HepG2 (cell line): ENCODE measurements around the gene CERS6.

Source experiments
- EHMT2 ChIP-seq: fragments of 200-600 bp; sonication (generic); IDR thresholded peaks from 2 replicates; pipeline ENCODE4 v1.7.0; 2017; ENCODE audit warnings: antibody characterized with exemption, low read depth, low read length, borderline replicate concordance
- EZH2 ChIP-seq: conservative IDR thresholded peaks from 2 replicates; pipeline ENCODE4 v1.6.1; 2012; ENCODE audit warnings: mild to moderate bottlenecking, low read depth, low read length, moderate library complexity
- GABPA ChIP-seq, 2 experiments: IDR thresholded peaks; 2 replicates each; pipeline ENCODE4 v1.6.1; 2011 to 2016; ENCODE audit warnings: low read depth in 2 of 2, low read length in 1 of 2, missing biosample characterization in 1 of 2, missing genetic modification characterization in 1 of 2
- JUND ChIP-seq: sonication (generic); formaldehyde crosslinking; IDR thresholded peaks from 2 replicates; pipeline ENCODE4 v1.8.0; 2022; ENCODE audit warnings: mild to moderate bottlenecking, missing genetic modification reagents
- POLR2A ChIP-seq, 2 experiments: IDR thresholded peaks; 2 replicates each; pipeline ENCODE4 v1.6.1; 2011; ENCODE audit warnings: low read depth in 2 of 2, low read length in 2 of 2, mild to moderate bottlenecking in 1 of 2, moderate library complexity in 1 of 2; ENCODE audit not compliant: insufficient read depth in 1 of 2
- RXRA ChIP-seq: sonication (generic); formaldehyde crosslinking; IDR thresholded peaks from 2 replicates; pipeline ENCODE4 v1.5.1; 2020; ENCODE audit warnings: missing genetic modification reagents
- SP4 ChIP-seq: sonication (generic); formaldehyde crosslinking; IDR thresholded peaks from 2 replicates; pipeline ENCODE4 v1.8.1; 2023; ENCODE audit warnings: mild to moderate bottlenecking, missing genetic modification reagents
- WIZ ChIP-seq: sonication (generic); formaldehyde crosslinking; IDR thresholded peaks from 2 replicates; pipeline ENCODE4 v1.5.1; 2020; ENCODE audit warnings: mild to moderate bottlenecking, missing genetic modification reagents
- ZBTB38 ChIP-seq: sonication (generic); formaldehyde crosslinking; IDR thresholded peaks from 2 replicates; pipeline ENCODE4 v1.5.1; 2020; ENCODE audit warnings: mild to moderate bottlenecking, missing genetic modification reagents
- ZNF10 ChIP-seq: sonication (generic); formaldehyde crosslinking; IDR thresholded peaks from 2 replicates; pipeline ENCODE4 v1.4.0; 2020; ENCODE audit warnings: mild to moderate bottlenecking, low read depth, missing genetic modification reagents, borderline replicate concordance
- TF ChIP-seq, protein P1 (sequence below): sonication (generic); formaldehyde crosslinking; IDR thresholded peaks from 2 replicates; pipeline ENCODE4 v1.4.0; 2020; ENCODE audit warnings: mild to moderate bottlenecking, missing genetic modification reagents
- TF ChIP-seq, protein P2 (sequence below), 2 experiments: IDR thresholded peaks; 2 replicates each; pipeline ENCODE4 v1.6.1; 2011 to 2012; ENCODE audit warnings: low read length in 2 of 2, borderline replicate concordance in 1 of 2, low read depth in 1 of 2, mild to moderate bottlenecking in 1 of 2, moderate library complexity in 1 of 2
- TF ChIP-seq, protein P3 (sequence below): sonication (generic); formaldehyde crosslinking; IDR thresholded peaks from 2 replicates; pipeline ENCODE4 v1.5.0; 2020; ENCODE audit warnings: mild to moderate bottlenecking, missing genetic modification reagents, moderate library complexity

DNA sequence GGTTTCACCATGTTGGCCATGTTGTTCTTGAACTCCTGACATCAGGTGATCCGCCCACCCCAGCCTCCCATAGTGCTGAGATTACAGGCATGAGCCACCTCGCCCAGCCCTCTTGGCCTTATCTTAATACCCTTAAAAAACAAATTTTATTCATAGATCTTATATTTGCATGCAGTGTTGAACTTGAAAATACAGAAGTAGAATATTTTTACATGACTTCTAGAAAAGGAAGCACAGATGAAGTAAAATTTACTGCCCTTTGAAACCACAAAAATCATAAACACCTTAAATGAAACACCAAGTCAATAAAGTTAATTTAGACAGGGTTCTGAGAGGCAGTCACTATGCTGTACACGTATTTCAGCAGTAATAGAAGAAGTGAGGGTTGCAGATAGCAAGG lies 145.7 kb downstream of the CERS6 start:
- no peak for TF ChIP-seq EZH2
- no peak for TF ChIP-seq EHMT2
- TF ChIP-seq ZNF10: no peak
- no peak for TF ChIP-seq GABPA (IDR thresholded peaks at IDR 0.05; ENCODE audit: low read depth, low read length)
- TF ChIP-seq GABPA (CRISPR knock-in tag; IDR thresholded peaks at IDR 0.05; ENCODE audit: low read depth): no peak
- TF ChIP-seq, protein P1, sequence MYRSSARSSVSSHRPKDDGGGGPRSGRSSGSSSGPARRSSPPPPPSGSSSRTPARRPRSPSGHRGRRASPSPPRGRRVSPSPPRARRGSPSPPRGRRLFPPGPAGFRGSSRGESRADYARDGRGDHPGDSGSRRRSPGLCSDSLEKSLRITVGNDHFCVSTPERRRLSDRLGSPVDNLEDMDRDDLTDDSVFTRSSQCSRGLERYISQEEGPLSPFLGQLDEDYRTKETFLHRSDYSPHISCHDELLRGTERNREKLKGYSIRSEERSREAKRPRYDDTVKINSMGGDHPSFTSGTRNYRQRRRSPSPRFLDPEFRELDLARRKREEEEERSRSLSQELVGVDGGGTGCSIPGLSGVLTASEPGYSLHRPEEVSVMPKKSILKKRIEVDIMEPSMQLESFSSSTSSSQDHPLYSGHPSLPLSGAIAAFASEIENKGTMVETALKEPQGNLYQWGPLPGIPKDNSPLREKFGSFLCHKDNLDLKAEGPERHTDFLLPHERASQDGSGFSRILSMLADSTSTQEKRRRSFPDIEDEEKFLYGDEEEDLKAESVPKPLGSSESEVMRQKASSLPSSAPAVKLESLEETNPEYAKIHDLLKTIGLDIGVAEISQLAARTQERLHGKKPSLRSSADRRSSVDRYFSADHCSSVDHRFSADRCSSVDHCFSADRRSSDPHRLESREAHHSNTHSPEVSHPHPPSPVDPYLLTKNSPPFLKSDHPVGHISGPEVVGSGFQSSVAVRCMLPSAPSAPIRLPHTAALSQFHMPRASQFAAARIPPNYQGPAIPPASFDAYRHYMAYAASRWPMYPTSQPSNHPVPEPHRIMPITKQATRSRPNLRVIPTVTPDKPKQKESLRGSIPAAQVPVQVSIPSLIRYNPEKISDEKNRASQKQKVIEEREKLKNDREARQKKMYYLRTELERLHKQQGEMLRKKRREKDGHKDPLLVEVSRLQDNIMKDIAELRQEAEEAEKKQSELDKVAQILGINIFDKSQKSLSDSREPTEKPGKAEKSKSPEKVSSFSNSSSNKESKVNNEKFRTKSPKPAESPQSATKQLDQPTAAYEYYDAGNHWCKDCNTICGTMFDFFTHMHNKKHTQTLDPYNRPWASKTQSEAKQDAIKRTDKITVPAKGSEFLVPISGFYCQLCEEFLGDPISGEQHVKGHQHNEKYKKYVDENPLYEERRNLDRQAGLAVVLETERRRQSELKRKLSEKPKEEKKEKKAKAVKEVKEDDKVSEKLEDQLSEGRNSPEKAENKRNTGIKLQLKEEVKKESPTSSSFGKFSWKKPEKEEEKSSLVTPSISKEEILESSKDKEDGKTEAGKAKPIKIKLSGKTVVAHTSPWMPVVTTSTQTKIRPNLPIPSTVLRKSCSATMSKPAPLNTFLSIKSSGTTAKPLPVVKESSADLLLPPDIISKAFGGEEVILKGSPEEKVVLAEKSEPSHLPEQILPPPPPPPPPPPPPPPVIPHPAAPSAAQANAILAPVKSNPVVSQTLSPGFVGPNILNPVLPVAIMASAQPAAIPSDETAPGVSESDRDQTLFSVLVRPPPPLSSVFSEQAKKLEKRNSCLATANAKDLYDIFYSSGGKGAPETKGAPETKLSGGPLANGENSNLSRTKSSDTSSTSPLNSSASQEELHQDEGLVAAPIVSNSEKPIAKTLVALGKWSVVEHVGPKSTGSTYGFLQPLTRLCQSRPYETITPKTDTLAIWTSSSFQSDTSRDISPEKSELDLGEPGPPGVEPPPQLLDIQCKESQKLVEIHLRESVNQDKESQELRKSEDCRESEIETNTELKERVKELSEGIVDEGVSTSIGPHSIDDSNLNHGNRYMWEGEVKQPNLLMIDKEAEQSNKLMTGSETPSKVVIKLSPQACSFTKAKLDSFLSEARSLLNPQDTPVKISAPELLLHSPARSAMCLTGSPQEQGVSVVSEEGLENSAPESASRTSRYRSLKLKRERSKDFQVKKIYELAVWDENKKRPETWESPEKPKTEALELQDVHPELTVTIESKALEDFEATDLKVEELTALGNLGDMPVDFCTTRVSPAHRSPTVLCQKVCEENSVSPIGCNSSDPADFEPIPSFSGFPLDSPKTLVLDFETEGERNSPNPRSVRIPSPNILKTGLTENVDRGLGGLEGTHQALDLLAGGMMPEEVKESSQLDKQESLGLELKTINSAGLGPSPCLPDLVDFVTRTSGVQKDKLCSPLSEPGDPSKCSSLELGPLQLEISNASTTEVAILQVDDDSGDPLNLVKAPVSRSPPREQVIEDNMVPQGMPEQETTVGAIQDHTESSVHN (CRISPR knock-in tag): no peak
- TF ChIP-seq, protein P2, sequence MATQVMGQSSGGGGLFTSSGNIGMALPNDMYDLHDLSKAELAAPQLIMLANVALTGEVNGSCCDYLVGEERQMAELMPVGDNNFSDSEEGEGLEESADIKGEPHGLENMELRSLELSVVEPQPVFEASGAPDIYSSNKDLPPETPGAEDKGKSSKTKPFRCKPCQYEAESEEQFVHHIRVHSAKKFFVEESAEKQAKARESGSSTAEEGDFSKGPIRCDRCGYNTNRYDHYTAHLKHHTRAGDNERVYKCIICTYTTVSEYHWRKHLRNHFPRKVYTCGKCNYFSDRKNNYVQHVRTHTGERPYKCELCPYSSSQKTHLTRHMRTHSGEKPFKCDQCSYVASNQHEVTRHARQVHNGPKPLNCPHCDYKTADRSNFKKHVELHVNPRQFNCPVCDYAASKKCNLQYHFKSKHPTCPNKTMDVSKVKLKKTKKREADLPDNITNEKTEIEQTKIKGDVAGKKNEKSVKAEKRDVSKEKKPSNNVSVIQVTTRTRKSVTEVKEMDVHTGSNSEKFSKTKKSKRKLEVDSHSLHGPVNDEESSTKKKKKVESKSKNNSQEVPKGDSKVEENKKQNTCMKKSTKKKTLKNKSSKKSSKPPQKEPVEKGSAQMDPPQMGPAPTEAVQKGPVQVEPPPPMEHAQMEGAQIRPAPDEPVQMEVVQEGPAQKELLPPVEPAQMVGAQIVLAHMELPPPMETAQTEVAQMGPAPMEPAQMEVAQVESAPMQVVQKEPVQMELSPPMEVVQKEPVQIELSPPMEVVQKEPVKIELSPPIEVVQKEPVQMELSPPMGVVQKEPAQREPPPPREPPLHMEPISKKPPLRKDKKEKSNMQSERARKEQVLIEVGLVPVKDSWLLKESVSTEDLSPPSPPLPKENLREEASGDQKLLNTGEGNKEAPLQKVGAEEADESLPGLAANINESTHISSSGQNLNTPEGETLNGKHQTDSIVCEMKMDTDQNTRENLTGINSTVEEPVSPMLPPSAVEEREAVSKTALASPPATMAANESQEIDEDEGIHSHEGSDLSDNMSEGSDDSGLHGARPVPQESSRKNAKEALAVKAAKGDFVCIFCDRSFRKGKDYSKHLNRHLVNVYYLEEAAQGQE (IDR thresholded peaks at IDR 0.05; ENCODE audit: borderline replicate concordance in 1 of 2, low read depth in 1 of 2, low read length in 2 of 2): no peak
- no peak for TF ChIP-seq WIZ (CRISPR knock-in tag)
- TF ChIP-seq POLR2A (IDR thresholded peaks at IDR 0.05; ENCODE audit: insufficient read depth in 1 of 2, low read depth in 2 of 2, low read length in 2 of 2): no peak
- TF ChIP-seq SP4 (CRISPR knock-in tag): no peak
- no peak for TF ChIP-seq JUND (CRISPR knock-in tag)
- TF ChIP-seq ZBTB38 (CRISPR knock-in tag): no peak
- TF ChIP-seq RXRA: no peak
- TF ChIP-seq, protein P3, sequence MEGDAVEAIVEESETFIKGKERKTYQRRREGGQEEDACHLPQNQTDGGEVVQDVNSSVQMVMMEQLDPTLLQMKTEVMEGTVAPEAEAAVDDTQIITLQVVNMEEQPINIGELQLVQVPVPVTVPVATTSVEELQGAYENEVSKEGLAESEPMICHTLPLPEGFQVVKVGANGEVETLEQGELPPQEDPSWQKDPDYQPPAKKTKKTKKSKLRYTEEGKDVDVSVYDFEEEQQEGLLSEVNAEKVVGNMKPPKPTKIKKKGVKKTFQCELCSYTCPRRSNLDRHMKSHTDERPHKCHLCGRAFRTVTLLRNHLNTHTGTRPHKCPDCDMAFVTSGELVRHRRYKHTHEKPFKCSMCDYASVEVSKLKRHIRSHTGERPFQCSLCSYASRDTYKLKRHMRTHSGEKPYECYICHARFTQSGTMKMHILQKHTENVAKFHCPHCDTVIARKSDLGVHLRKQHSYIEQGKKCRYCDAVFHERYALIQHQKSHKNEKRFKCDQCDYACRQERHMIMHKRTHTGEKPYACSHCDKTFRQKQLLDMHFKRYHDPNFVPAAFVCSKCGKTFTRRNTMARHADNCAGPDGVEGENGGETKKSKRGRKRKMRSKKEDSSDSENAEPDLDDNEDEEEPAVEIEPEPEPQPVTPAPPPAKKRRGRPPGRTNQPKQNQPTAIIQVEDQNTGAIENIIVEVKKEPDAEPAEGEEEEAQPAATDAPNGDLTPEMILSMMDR: no peak
